ENCODE data around the gene C14orf93.

DNA sequence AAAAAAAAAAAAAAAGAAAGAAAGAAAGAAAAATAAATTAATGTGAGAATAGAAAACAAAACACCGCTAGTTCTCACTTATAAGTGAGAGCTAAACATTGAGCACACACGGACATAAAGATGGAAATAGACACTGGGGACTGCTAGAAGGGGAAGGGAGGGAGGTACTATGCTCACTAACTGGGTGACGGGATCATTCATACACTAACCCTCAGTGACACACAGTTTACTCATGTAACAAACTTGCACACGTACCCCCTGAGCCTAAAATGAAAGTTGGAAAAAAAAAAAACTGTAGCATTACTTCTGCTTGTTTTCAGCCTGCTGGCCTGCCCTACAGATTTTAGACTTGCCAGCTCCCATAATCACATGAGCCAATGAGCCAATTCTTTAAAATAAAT, 70.3 kb downstream of the C14orf93 start:
- TF ChIP-seq, protein P1, sequence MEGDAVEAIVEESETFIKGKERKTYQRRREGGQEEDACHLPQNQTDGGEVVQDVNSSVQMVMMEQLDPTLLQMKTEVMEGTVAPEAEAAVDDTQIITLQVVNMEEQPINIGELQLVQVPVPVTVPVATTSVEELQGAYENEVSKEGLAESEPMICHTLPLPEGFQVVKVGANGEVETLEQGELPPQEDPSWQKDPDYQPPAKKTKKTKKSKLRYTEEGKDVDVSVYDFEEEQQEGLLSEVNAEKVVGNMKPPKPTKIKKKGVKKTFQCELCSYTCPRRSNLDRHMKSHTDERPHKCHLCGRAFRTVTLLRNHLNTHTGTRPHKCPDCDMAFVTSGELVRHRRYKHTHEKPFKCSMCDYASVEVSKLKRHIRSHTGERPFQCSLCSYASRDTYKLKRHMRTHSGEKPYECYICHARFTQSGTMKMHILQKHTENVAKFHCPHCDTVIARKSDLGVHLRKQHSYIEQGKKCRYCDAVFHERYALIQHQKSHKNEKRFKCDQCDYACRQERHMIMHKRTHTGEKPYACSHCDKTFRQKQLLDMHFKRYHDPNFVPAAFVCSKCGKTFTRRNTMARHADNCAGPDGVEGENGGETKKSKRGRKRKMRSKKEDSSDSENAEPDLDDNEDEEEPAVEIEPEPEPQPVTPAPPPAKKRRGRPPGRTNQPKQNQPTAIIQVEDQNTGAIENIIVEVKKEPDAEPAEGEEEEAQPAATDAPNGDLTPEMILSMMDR (IDR thresholded peaks at IDR 0.05; ENCODE audit: low read depth, low read length, poor library complexity, severe bottlenecking): no peak
- no peak for TF ChIP-seq EZH2phosphoT487 (IDR thresholded peaks at IDR 0.05; ENCODE audit: borderline replicate concordance, low read length)
